Esophagus squamous epithelium (tissue), 5 donors: ENCODE results near the gene LDLRAD4. TPM values are rescaled to one million over a fixed set of nuclear protein-coding genes. Genes with fewer than 3 reads are reported as not detected.

Experiments
- DNase-seq: peaks from one replicate; lab custom pipeline; 2025; lab: John Stamatoyannopoulos, UW
- H3K27ac ChIP-seq, 4 donors: fragments of 200-600 bp; sonication (generic); one replicate each; pipeline ENCODE4 v1.5.1; 2016 to 2019; ENCODE audit warnings: mild to moderate bottlenecking in 1 of 4
- H3K27me3 ChIP-seq, 4 donors: fragments of 200-600 bp; sonication (generic); 1 replicate in 3 of 4; 2 replicates in 1 of 4; pipeline versions ENCODE4 v1.5.1 to v1.6.0; 2017 to 2021; ENCODE audit warnings: antibody characterized with exemption in 1 of 4
- H3K36me3 ChIP-seq, 3 donors: fragments of 200-600 bp; sonication (generic); one replicate each; pipeline ENCODE4 v1.5.1; 2016 to 2019
- H3K4me1 ChIP-seq, 3 donors: fragments of 200-600 bp; sonication (generic); one replicate each; pipeline ENCODE4 v1.5.1; 2017 to 2019
- H3K4me3 ChIP-seq, 4 donors: fragments of 200-600 bp; sonication (generic); 1 replicate in 3 of 4; 2 replicates in 1 of 4; pipeline ENCODE4 v1.5.1; 2016 to 2019; ENCODE audit warnings: mild to moderate bottlenecking in 2 of 4, moderate library complexity in 1 of 4
- H3K9me3 ChIP-seq, 3 donors: fragments of 200-600 bp; sonication (generic); one replicate each; pipeline ENCODE4 v1.5.1; 2016 to 2019
- POLR2A ChIP-seq, 4 donors: fragments of 450-650 bp; IDR thresholded peaks; one replicate each; pipeline ENCODE4 v1.6.1; 2017; ENCODE audit warnings: antibody characterized with exemption in 4 of 4, mild to moderate bottlenecking in 4 of 4, moderate library complexity in 3 of 4
- WGBS, 2 donors: methylation state at CpG; one replicate each; pipeline ENCODE4 v1.1.5; 2018; 5-methylcytosine and 5-hydroxymethylcytosine counted together
- intact Hi-C: fragments of 100-400 bp; cut with DNase I; formaldehyde crosslinking; loops from one replicate; pipeline ENCODE4 v1.15.0; 2022
- total RNA-seq, 4 donors: library from RNA; depleted of rRNA; stranded (reverse); fragments of >200 nt; gene quantifications; one replicate each; pipeline ENCODE4 v1.1.0, GENCODE V29; 2016
- TF ChIP-seq, protein P1 (sequence below), 6 experiments: fragments of 450-650 bp in 4 of 6; fragments of 200-600 bp in 2 of 6; sonication (generic) in 2 of 6; IDR thresholded peaks; one replicate each; pipeline ENCODE4 v1.5.1; 2016 to 2019; ENCODE audit warnings: antibody characterized with exemption in 6 of 6, mild to moderate bottlenecking in 4 of 6, moderate library complexity in 4 of 6
- donor health status: DM: yes; HTN: yes; CAD: no.

LDLRAD4 gene
- total RNA-seq, 4 donors from 2014 or later, result 0.91 to 17.9 (median 6.8) TPM

DNA sequence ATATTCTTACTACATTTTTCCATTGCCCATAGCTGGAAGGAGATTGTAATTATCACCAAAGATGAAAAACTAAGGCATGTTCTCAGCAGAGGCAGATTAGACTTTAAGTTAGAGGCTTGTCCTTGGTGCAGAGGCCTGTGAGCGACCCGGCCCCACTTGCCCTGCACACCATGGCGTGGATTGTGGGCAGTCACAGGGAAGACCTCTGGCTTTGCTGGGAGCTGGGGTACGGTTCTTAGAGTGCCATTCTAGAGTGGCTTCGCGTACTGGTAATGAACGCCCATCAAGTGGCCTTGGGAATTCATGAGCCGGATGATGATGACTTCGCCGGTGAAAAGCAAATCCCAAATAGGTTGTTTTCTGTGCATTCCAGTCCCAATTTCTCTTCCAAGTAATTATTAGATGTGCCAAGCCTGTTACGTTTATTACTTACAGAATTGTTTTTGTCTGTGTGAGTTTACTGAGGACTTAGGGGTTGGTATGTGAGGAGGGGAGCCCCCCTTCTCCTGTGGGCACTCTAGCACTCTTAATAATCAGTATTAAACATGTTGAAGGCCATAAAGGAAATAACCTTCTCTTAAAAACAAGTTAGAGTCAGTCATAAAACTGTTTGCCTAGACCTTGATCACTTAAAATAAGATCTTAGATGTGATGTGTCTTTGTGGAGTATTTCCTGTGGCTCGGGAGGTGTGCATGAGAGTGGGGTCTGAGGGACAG lies 90.6 kb downstream of the LDLRAD4 start:
- DNase-seq, result no peak
- Histone ChIP-seq H3K4me3 (no peak overlapping the region), H3K36me3 (no peaks in the 10 kb centered on the region), H3K27me3 (no peaks in the 10 kb centered on the region), H3K27ac (no peak overlapping the region), H3K4me1 (no peaks in the 10 kb centered on the region), H3K9me3 (peaks cover 0 to 9% (median 0%) of the 10 kb centered on the region in 3 donors)
- TF ChIP-seq POLR2A (IDR thresholded peaks at IDR 0.05), result no peak
- TF ChIP-seq, protein P1, sequence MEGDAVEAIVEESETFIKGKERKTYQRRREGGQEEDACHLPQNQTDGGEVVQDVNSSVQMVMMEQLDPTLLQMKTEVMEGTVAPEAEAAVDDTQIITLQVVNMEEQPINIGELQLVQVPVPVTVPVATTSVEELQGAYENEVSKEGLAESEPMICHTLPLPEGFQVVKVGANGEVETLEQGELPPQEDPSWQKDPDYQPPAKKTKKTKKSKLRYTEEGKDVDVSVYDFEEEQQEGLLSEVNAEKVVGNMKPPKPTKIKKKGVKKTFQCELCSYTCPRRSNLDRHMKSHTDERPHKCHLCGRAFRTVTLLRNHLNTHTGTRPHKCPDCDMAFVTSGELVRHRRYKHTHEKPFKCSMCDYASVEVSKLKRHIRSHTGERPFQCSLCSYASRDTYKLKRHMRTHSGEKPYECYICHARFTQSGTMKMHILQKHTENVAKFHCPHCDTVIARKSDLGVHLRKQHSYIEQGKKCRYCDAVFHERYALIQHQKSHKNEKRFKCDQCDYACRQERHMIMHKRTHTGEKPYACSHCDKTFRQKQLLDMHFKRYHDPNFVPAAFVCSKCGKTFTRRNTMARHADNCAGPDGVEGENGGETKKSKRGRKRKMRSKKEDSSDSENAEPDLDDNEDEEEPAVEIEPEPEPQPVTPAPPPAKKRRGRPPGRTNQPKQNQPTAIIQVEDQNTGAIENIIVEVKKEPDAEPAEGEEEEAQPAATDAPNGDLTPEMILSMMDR (IDR thresholded peaks at IDR 0.05), result no peak
- intact Hi-C loops, result no loop called here
- WGBS, 2 donors, result 84 to 87% methylated on average over 12 of the region's 12 CpGs

DNA sequence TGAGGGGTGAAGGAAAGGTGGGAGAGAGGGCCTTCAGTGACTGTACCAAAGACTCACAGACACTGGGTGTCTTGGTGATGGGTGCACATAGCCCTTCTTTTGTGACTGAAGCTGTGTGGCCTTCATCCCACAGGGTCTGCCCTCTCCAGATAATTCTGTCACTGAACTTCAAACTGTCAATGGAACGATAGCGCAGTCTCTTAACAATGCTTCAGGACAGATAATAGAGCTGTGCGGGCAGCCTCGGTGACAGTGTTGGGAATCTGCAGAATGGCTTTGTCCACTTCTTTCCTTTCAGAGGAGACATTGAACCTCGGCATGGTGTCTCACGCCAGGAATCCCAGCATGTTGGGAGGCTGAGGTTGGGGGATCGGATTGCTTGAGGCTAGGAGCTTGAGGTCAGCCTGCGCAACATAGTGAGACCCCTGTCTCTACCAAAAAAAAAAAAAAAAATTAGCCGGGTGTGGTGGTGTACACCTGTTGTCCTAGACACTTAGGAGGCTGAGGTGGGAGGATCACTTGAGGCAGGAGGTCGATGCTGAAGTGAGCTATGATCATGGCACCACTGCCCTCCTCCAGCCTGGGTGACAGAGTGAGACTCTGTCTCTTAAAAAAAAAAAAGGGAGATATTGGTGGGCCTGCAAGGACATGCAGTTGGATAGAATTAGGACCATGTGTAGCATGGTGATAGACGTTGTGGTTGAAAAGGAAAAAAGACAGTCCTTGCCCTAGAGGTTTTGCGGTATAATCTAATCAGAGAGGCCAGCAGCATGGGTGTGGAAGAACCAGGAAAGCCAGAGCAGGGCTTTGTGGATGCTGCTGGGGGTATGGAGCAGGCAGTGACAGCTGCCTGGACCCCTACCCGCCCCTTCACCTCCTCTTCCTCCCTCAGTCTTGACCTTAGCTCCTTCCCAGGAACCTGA lies 91.4 kb downstream of the LDLRAD4 start:
- Histone ChIP-seq H3K9me3 (peaks cover 0 to 9% (median 0%) of the 10 kb centered on the region in 3 donors), H3K4me1 (no peaks in the 10 kb centered on the region), H3K36me3 (no peaks in the 10 kb centered on the region), H3K27ac (no peak overlapping the region), H3K27me3 (no peaks in the 10 kb centered on the region), H3K4me3 (no peak overlapping the region)
- intact Hi-C loops, result loop anchor here (10.0 kb wide), 1 partner anchor 55 kb away; no protein-coding TSS in a partner anchor
- TF ChIP-seq, protein P1 (IDR thresholded peaks at IDR 0.05), result no peak
- TF ChIP-seq POLR2A (IDR thresholded peaks at IDR 0.05), result no peak
- 70 to 74% methylated on average over 8 to 10 of the region's 13 CpGs for WGBS, 2 donors
- no peak for DNase-seq

DNA sequence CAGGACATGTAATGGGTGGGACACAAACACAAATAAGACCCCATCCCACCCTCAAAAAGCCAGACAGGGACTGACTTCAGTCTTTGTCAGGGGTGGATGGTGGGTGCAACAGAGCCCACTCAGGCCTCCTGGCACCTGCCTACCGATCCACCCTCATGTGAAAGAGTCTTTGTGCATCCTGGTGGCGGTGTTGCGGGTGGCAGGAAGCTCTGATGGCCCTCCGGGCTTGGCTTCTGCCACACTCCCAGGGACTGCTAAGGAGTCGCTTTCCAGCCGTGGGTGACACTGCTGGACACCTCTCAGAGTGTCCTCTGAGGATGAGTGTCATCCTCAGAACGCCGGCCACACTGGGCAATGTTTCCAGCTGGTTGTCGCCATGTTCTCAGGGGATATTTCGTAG lies 92.6 kb downstream of the LDLRAD4 start:
- no peaks in the 10 kb centered on the region for H3K4me1 ChIP-seq
- no peak overlapping the region for H3K27ac ChIP-seq
- no peaks in the 10 kb centered on the region for H3K27me3 ChIP-seq
- intact Hi-C loops, result loop anchor here (10.0 kb wide), 1 partner anchor 56 kb away; no protein-coding TSS in a partner anchor
- TF ChIP-seq, protein P1 (IDR thresholded peaks at IDR 0.05), result no peak
- TF ChIP-seq POLR2A (IDR thresholded peaks at IDR 0.05), result no peak
- DNase-seq, result no peak
- WGBS, 2 donors, result 85 to 95% methylated on average over 3 to 5 of the region's 10 CpGs
- no peaks in the 10 kb centered on the region for H3K36me3 ChIP-seq
- H3K9me3 ChIP-seq, result peaks cover 0 to 13% (median 0%) of the 10 kb centered on the region in 3 donors
- no peak overlapping the region for H3K4me3 ChIP-seq

DNA sequence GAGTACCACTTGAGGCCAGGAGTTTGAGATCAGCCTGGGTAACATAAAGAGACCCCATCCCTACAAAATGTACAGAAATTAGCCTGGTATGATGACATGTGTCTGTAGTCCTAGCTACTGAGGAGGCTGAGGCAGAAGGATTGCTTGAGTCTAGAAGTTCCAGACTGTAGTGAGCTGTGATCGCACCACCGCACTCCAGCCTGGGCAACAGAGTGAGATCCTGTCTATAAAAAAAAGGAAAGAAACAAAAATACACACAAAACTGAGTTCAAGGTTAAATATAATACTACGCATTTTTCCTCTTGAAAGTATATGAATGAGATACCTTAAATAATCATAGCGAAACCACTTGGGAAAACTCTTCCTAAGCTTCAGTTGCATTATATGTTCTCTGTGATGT lies 94.0 kb downstream of the LDLRAD4 start:
- 92 to 93% methylated on average over 4 of the region's 4 CpGs for WGBS, 2 donors
- intact Hi-C loops, result loop anchor here (10.0 kb wide), 1 partner anchor 58 kb away; no protein-coding TSS in a partner anchor

More for the DNA sequence above, 94.0 kb downstream of the LDLRAD4 start:
- H3K4me1 ChIP-seq, result no peaks in the 10 kb centered on the region
- no peak for DNase-seq
- TF ChIP-seq, protein P1 (IDR thresholded peaks at IDR 0.05), result no peak
- no peak for TF ChIP-seq POLR2A (IDR thresholded peaks at IDR 0.05)
- H3K27me3 ChIP-seq, result no peaks in the 10 kb centered on the region
- no peak overlapping the region for H3K27ac ChIP-seq
- peaks cover 0 to 15% (median 0%) of the 10 kb centered on the region in 3 donors for H3K9me3 ChIP-seq
- no peak overlapping the region for H3K4me3 ChIP-seq
- no peaks in the 10 kb centered on the region for H3K36me3 ChIP-seq
